ENCODE data around the gene CPSF4L.

GRCh38 chr17:73257516-73257915 is 4.2 kb downstream of the CPSF4L start:
- TF ChIP-seq CTCF (IDR thresholded peaks at IDR 0.05) (no peak), POLR2A (IDR thresholded peaks at IDR 0.05) (no peak), POLR2AphosphoS5 (IDR thresholded peaks at IDR 0.05) (no peak), EP300 (IDR thresholded peaks at IDR 0.05) (no peak)
